K562 (cell line): Measurements from ENCODE around the gene CLEC4M. TPM values are rescaled to one million over a fixed set of nuclear protein-coding genes. Genes with fewer than 3 reads are reported as not detected.

Experiments used
- ATAC-seq: fragments of 200-7000 bp; cut with Tn5 transposase; 3 replicates; pipeline ENCODE4 v1.9.1; 2020; ENCODE audit warnings: moderate library complexity
- BruUV-seq: library from RNA; stranded (reverse); fragments of 400-500 nt; replicated peaks from 2 replicates; lab custom pipeline; 2021; lab: Mats Ljungman, UMichigan
- CTCF ChIA-PET: fragments of 300-600 bp; formaldehyde crosslinking; extraction: SDS; loops from one replicate; lab custom pipeline; 2021; ENCODE audit warnings: low intra/inter-chr PET ratio; lab: Yijun Ruan, JAX
- POLR2A ChIA-PET: fragments of 300-600, 350-650 bp; sonication (Branson Sonifier 250); formaldehyde crosslinking; extraction: SDS; loops from one replicate; lab custom pipeline; 2021; ENCODE audit warnings: antibody characterized with exemption, inconsistent platforms; lab: Yijun Ruan, JAX
- DNase-seq, 4 experiments: peaks; one replicate each; pipeline versions ENCODE4 v3.0.0 to v3.0.0-alpha.2; 2011 to 2018; ENCODE audit warnings: low spot score in 3 of 4, mixed read lengths in 3 of 4; ENCODE audit errors: extremely low read depth in 1 of 4
- FAIRE-seq: peaks from 2 replicates; lab custom pipeline; 2011; peaks lifted over from hg19 to GRCh38; lab: Jason Lieb, UNC
- H2AFZ ChIP-seq: 2 replicates; pipeline ENCODE4 v1.6.0; 2011; ENCODE audit warnings: low read depth, low read length, control low read depth, inconsistent platforms
- H3K27ac ChIP-seq: fragments of 200-600 bp; 3 replicates; pipeline ENCODE4 v1.8.0; 2011; ENCODE audit warnings: low read depth, mild to moderate bottlenecking, control low read depth, inconsistent platforms, low read length, moderate library complexity, mixed read lengths; ENCODE audit errors: extremely low read depth
- H3K27me3 ChIP-seq, 2 experiments: fragments of 300-600 bp in 1 of 2; 2 replicates in 1 of 2; 3 replicates in 1 of 2; pipeline versions ENCODE4 v1.6.0 to v1.8.0; 2011; ENCODE audit warnings: inconsistent platforms in 2 of 2, low read length in 2 of 2, mild to moderate bottlenecking in 1 of 2, mixed read lengths in 1 of 2, moderate library complexity in 1 of 2; ENCODE audit not compliant: control insufficient read depth in 2 of 2, insufficient read depth in 2 of 2
- H3K36me3 ChIP-seq: fragments of 300-600 bp; 3 replicates; pipeline ENCODE4 v1.8.0; 2011; ENCODE audit warnings: mild to moderate bottlenecking, low read length, inconsistent platforms; ENCODE audit not compliant: control insufficient read depth, insufficient read depth
- H3K4me1 ChIP-seq, 2 experiments: fragments of 200-600 bp in 1 of 2; replicated peaks in 1 of 2; 2 replicates in 1 of 2; 3 replicates in 1 of 2; pipeline versions ENCODE4 v1.5.1 to v1.8.0; 2011; ENCODE audit warnings: inconsistent platforms in 2 of 2, low read length in 2 of 2, mild to moderate bottlenecking in 1 of 2, mixed read lengths in 1 of 2, moderate library complexity in 1 of 2; ENCODE audit not compliant: control insufficient read depth in 2 of 2, insufficient read depth in 2 of 2
- H3K4me2 ChIP-seq: 2 replicates; pipeline ENCODE4 v1.6.1; 2011; ENCODE audit warnings: low read length, control low read depth, inconsistent platforms, mixed read lengths; ENCODE audit not compliant: insufficient read depth
- H3K4me3 ChIP-seq: fragments of 200-600 bp; sonication (generic), shearing (Covaris generic); 2 replicates; pipeline ENCODE4 v1.5.1; 2016; ENCODE audit warnings: control low read depth, inconsistent platforms
- H3K79me2 ChIP-seq: fragments of 200-600 bp; 3 replicates; pipeline ENCODE4 v1.8.0; 2011; ENCODE audit warnings: low read length, inconsistent platforms; ENCODE audit not compliant: control insufficient read depth, insufficient read depth
- H3K9ac ChIP-seq, 2 experiments: 2 replicates each; pipeline versions ENCODE4 v1.6.0 to v1.6.1; 2011; ENCODE audit warnings: low read depth in 2 of 2, low read length in 2 of 2, control low read depth in 1 of 2, inconsistent platforms in 1 of 2, mild to moderate bottlenecking in 1 of 2, mixed read lengths in 1 of 2; ENCODE audit not compliant: insufficient read depth in 1 of 2
- H3K9me1 ChIP-seq: one replicate; pipeline ENCODE4 v1.6.0; 2011; ENCODE audit warnings: inconsistent platforms, mild to moderate bottlenecking, low read length, moderate library complexity; ENCODE audit not compliant: control insufficient read depth, insufficient read depth
- H3K9me3 ChIP-seq: replicated peaks from 2 replicates; pipeline ENCODE4 v1.5.1; 2011; ENCODE audit warnings: low read depth, low read length, inconsistent platforms; ENCODE audit not compliant: control insufficient read depth, insufficient read depth
- H4K20me1 ChIP-seq: replicated peaks from 2 replicates; pipeline ENCODE4 v1.6.1; 2011; ENCODE audit warnings: low read length, inconsistent platforms, mixed read lengths; ENCODE audit not compliant: control insufficient read depth, insufficient read depth
- BCOR ChIP-seq: fragments of 450-650 bp; IDR thresholded peaks from 2 replicates; pipeline ENCODE4 v1.6.1; 2016
- ESRRB ChIP-seq: fragments of 250-450 bp; sonication (Bioruptor Pico); IDR thresholded peaks from 2 replicates; pipeline ENCODE4 v1.5.0; 2020; ENCODE audit warnings: mild to moderate bottlenecking, moderate library complexity, borderline replicate concordance
- KDM1A ChIP-seq, 2 experiments: fragments of 450-650 bp; IDR thresholded peaks; 2 replicates each; pipeline ENCODE4 v1.6.1; 2016; ENCODE audit warnings: mild to moderate bottlenecking in 2 of 2
- MEIS2 ChIP-seq: fragments of 450-650 bp; IDR thresholded peaks from 2 replicates; pipeline ENCODE4 v1.6.1; 2014; ENCODE audit warnings: mild to moderate bottlenecking; ENCODE audit not compliant: partially characterized antibody
- RBM25 ChIP-seq: fragments of 200-400 bp; formaldehyde crosslinking; IDR thresholded peaks from 2 replicates; pipeline ENCODE4 v1.6.1; 2018; ENCODE audit warnings: low read length, low read depth, moderate library complexity; ENCODE audit not compliant: severe bottlenecking
- SREBF2 ChIP-seq: sonication (generic); formaldehyde crosslinking; IDR thresholded peaks from 2 replicates; pipeline ENCODE4 v1.4.0; 2020; ENCODE audit warnings: mild to moderate bottlenecking, missing genetic modification reagents
- ZBED1 ChIP-seq: IDR thresholded peaks from 2 replicates; pipeline ENCODE4 v1.6.1; 2014
- WGBS: fragments of 100-300 bp; shearing (Covaris generic); methylation state at CpG from one replicate; pipeline ENCODE4 v1.1.6; 2016; ENCODE audit warnings: low coverage, mixed read lengths; ENCODE audit not compliant: insufficient coverage; ENCODE audit errors: missing lambda C conversion rate; 5-methylcytosine and 5-hydroxymethylcytosine counted together
- in situ Hi-C: fragments of 300-500 bp; cut with MboI; formaldehyde crosslinking; loops from 4 replicates; pipeline ENCODE4 v1.15.0; 2018; ENCODE audit warnings: inconsistent platforms, mixed read lengths
- intact Hi-C: fragments of 100-400 bp; cut with micrococcal nuclease; formaldehyde crosslinking; loops from 2 replicates; pipeline ENCODE4 v1.14.2; 2022
- polyA plus RNA-seq, 8 experiments: library from polyadenylated mRNA; depleted of rRNA in 4 of 8; stranded (reverse) in 5 of 8; unstranded in 3 of 8; fragments of >200 nt; fragmentation: Nextera tagmentation in 2 of 8; fragmentation: Illumina TruSeq in 1 of 8; extraction: Ambion mirVana in 2 of 8; extraction: Trizol in 1 of 8; gene quantifications; 2 replicates each; pipeline versions ENCODE4 v1.2.1 to v1.2.3, GENCODE V29; 2011 to 2014; ENCODE audit warnings: inconsistent platforms in 1 of 8, missing spikeins in 1 of 8
- total RNA-seq, 7 experiments: library from RNA; depleted of rRNA in 6 of 7; stranded (reverse); fragments of >200 nt in 6 of 7; fragmentation: Illumina TruSeq in 2 of 7; extraction: Trizol in 2 of 7; gene quantifications; 2 replicates each; pipeline versions ENCODE4 v1.2.1 to v1.2.3, GENCODE V29; 2011 to 2021; ENCODE audit warnings: low replicate concordance in 1 of 7
- TF ChIP-seq, protein P1 (sequence below): fragments of 450-650 bp; formaldehyde crosslinking; IDR thresholded peaks from 2 replicates; pipeline ENCODE4 v1.4.0; 2022; ENCODE audit warnings: missing genetic modification characterization

The CLEC4M gene
- total and polyA plus RNA-seq, 9 of the 15 experiments (the other 6 are each of a cell fraction or from before 2014, with no cell fraction given) = 0.08 to 0.18 TPM; not detected in 7

DNA sequence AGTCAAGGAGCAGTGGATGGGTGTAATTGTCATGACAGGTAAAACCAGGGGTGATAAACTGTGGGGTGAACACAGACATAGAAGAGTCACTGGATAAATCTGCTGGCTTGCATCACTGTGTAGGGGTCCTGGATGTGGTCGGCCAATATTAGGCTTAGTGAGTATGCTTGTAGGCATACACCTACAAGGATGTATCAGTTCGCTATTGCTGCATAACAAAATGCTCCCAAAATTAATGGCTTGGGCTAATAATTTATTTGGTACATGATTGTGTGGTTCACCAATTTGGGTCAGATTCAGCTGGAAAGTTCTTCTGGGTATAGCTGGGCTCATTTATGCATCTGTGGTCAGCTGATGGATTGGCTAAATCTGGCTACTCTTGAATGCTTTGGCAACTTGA lies 55.8 kb downstream of the CLEC4M start:
- no TSS peak for BruUV-seq
- FAIRE-seq = no peak
- in situ Hi-C loops = no loop called here

More for the DNA sequence above, 55.8 kb downstream of the CLEC4M start:
- no peaks in the 10 kb centered on the region for H3K79me2 ChIP-seq
- no peak overlapping the region for H3K27ac ChIP-seq
- WGBS = 0% methylated on average over 2 of the region's 2 CpGs
- peaks cover 0 to under 1% of the 10 kb centered on the region in 2 experiments; a peak in 2 of 5 replicates for H3K27me3 ChIP-seq
- H3K4me1 ChIP-seq = no peaks in the 10 kb centered on the region
- intact Hi-C loops = no loop called here
- no peaks in the 10 kb centered on the region for H3K36me3 ChIP-seq
- no peak overlapping the region for H3K9ac ChIP-seq
- H4K20me1 ChIP-seq = no peaks in the 10 kb centered on the region
- CTCF ChIA-PET = no interaction called here
- no peak overlapping the region for H3K4me2 ChIP-seq
- no peak overlapping the region for H3K4me3 ChIP-seq
- TF ChIP-seq ZBED1 (no peak), ESRRB (CRISPR knock-in tag) (no peak), BCOR (peak; percentile 40; the same call in 1 of the 2 replicates), RBM25 (peak; percentile 54), KDM1A (IDR thresholded peaks at IDR 0.05) (peak in 1 of 2 experiments; percentile 46; a peak in 1 of 4 replicates), SREBF2 (CRISPR knock-in tag) (no peak), MEIS2 (no peak)
- TF ChIP-seq, protein P1, sequence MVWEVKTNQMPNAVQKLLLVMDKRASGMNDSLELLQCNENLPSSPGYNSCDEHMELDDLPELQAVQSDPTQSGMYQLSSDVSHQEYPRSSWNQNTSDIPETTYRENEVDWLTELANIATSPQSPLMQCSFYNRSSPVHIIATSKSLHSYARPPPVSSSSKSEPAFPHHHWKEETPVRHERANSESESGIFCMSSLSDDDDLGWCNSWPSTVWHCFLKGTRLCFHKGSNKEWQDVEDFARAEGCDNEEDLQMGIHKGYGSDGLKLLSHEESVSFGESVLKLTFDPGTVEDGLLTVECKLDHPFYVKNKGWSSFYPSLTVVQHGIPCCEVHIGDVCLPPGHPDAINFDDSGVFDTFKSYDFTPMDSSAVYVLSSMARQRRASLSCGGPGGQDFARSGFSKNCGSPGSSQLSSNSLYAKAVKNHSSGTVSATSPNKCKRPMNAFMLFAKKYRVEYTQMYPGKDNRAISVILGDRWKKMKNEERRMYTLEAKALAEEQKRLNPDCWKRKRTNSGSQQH = no peak
- TF ChIP-seq, all 486 proteins: peak for 3
- no peaks in the 10 kb centered on the region for H3K9me3 ChIP-seq
- POLR2A ChIA-PET = interaction anchor here (1.1 kb wide), 1 partner anchor 133 kb away, joined by 3 read pairs; no protein-coding TSS in a partner anchor
- no peaks in the 10 kb centered on the region for H3K9me1 ChIP-seq
- H2AFZ ChIP-seq = no peak overlapping the region
- DNase-seq = no peak
- no peak for ATAC-seq

Other genes with a start within 250 kb of the CLEC4M start
Only the 7 nearest of the 23 such genes appear.
- not detected in 2 replicates for gene RETN, start 94.2 kb upstream of the CLEC4M start, total RNA-seq (2014; rRNA removed)
- not detected in 2 replicates for gene RETN, start 94.2 kb upstream of the CLEC4M start, total RNA-seq (2014; rRNA removed; fragmentation: Illumina TruSeq; extraction: Trizol)
- gene RETN, start 94.2 kb upstream of the CLEC4M start, total RNA-seq (2015; rRNA removed; fragmentation: Illumina TruSeq; extraction: Trizol) = not detected in 2 replicates
- gene RETN, start 94.2 kb upstream of the CLEC4M start, total RNA-seq (2021) = not detected in 2 replicates
- not detected in 2 replicates for gene RETN, start 94.2 kb upstream of the CLEC4M start, polyA plus RNA-seq (2011; rRNA removed)
- gene RETN, start 94.2 kb upstream of the CLEC4M start, polyA plus RNA-seq (2014; fragmentation: Illumina TruSeq; extraction: Trizol) = not detected in 2 replicates
- not detected for gene RETN, start 94.2 kb upstream of the CLEC4M start, polyA plus RNA-seq (2014; fragmentation: Nextera tagmentation; extraction: Ambion mirVana)
- not detected in 2 replicates for gene RETN, start 94.2 kb upstream of the CLEC4M start, polyA plus RNA-seq (2014; rRNA removed)
- gene MCEMP1, start 86.2 kb upstream of the CLEC4M start, total RNA-seq (2014; rRNA removed) = 0.18 and 0.37 TPM in 2 replicates
- 0.26 and 0.33 TPM in 2 replicates for gene MCEMP1, start 86.2 kb upstream of the CLEC4M start, total RNA-seq (2014; rRNA removed; fragmentation: Illumina TruSeq; extraction: Trizol)
- 0.08 and 0.11 TPM in 2 replicates for gene MCEMP1, start 86.2 kb upstream of the CLEC4M start, total RNA-seq (2015; rRNA removed; fragmentation: Illumina TruSeq; extraction: Trizol)
- gene MCEMP1, start 86.2 kb upstream of the CLEC4M start, total RNA-seq (2021) = 0.51 and 0.63 TPM in 2 replicates
- 0.79 and 1.8 TPM in 2 replicates for gene MCEMP1, start 86.2 kb upstream of the CLEC4M start, polyA plus RNA-seq (2011; rRNA removed)
- 0.49 and 0.68 TPM in 2 replicates for gene MCEMP1, start 86.2 kb upstream of the CLEC4M start, polyA plus RNA-seq (2014; fragmentation: Illumina TruSeq; extraction: Trizol)
- gene MCEMP1, start 86.2 kb upstream of the CLEC4M start, polyA plus RNA-seq (2014; fragmentation: Nextera tagmentation; extraction: Ambion mirVana) = under 1 TPM; 0.81 to 0.94 TPM
- gene MCEMP1, start 86.2 kb upstream of the CLEC4M start, polyA plus RNA-seq (2014; rRNA removed) = 0.49 and 0.65 TPM in 2 replicates
- 76.2 and 82.6 TPM in 2 replicates for gene TRAPPC5, start 82.4 kb upstream of the CLEC4M start, total RNA-seq (2014; rRNA removed)
- 0.99 and 2.7 TPM in 2 replicates for gene TRAPPC5, start 82.4 kb upstream of the CLEC4M start, total RNA-seq (2014; rRNA removed; fragmentation: Illumina TruSeq; extraction: Trizol)
- 40.9 and 42.0 TPM in 2 replicates for gene TRAPPC5, start 82.4 kb upstream of the CLEC4M start, total RNA-seq (2015; rRNA removed; fragmentation: Illumina TruSeq; extraction: Trizol)
- gene TRAPPC5, start 82.4 kb upstream of the CLEC4M start, total RNA-seq (2021) = 76.9 and 81.9 TPM in 2 replicates
- gene TRAPPC5, start 82.4 kb upstream of the CLEC4M start, polyA plus RNA-seq (2011; rRNA removed) = 29.3 and 56.7 TPM in 2 replicates
- gene TRAPPC5, start 82.4 kb upstream of the CLEC4M start, polyA plus RNA-seq (2014; fragmentation: Illumina TruSeq; extraction: Trizol) = 3.9 and 21.4 TPM in 2 replicates
- gene TRAPPC5, start 82.4 kb upstream of the CLEC4M start, polyA plus RNA-seq (2014; fragmentation: Nextera tagmentation; extraction: Ambion mirVana) = 1 to 10 TPM; 2.0 to 4.2 TPM
- gene TRAPPC5, start 82.4 kb upstream of the CLEC4M start, polyA plus RNA-seq (2014; rRNA removed) = 45.2 and 53.1 TPM in 2 replicates
- not detected in 2 replicates for gene FCER2, start 61.1 kb upstream of the CLEC4M start, total RNA-seq (2014; rRNA removed)
- not detected in 2 replicates for gene FCER2, start 61.1 kb upstream of the CLEC4M start, total RNA-seq (2014; rRNA removed; fragmentation: Illumina TruSeq; extraction: Trizol)
- gene FCER2, start 61.1 kb upstream of the CLEC4M start, total RNA-seq (2015; rRNA removed; fragmentation: Illumina TruSeq; extraction: Trizol) = not detected in 2 replicates
- gene FCER2, start 61.1 kb upstream of the CLEC4M start, total RNA-seq (2021) = 0.11 and 0.38 TPM in 2 replicates
- gene FCER2, start 61.1 kb upstream of the CLEC4M start, polyA plus RNA-seq (2011; rRNA removed) = not detected in 2 replicates
- not detected in 2 replicates for gene FCER2, start 61.1 kb upstream of the CLEC4M start, polyA plus RNA-seq (2014; fragmentation: Illumina TruSeq; extraction: Trizol)
- not detected for gene FCER2, start 61.1 kb upstream of the CLEC4M start, polyA plus RNA-seq (2014; fragmentation: Nextera tagmentation; extraction: Ambion mirVana)
- gene FCER2, start 61.1 kb upstream of the CLEC4M start, polyA plus RNA-seq (2014; rRNA removed) = not detected in 2 replicates
- gene CLEC4G, start 31.1 kb upstream of the CLEC4M start, total RNA-seq (2014; rRNA removed) = not detected in 2 replicates
- gene CLEC4G, start 31.1 kb upstream of the CLEC4M start, total RNA-seq (2014; rRNA removed; fragmentation: Illumina TruSeq; extraction: Trizol) = not detected in 2 replicates
- not detected in 2 replicates for gene CLEC4G, start 31.1 kb upstream of the CLEC4M start, total RNA-seq (2015; rRNA removed; fragmentation: Illumina TruSeq; extraction: Trizol)
- not detected in 2 replicates for gene CLEC4G, start 31.1 kb upstream of the CLEC4M start, total RNA-seq (2021)
- not detected in 2 replicates for gene CLEC4G, start 31.1 kb upstream of the CLEC4M start, polyA plus RNA-seq (2011; rRNA removed)
- not detected in 2 replicates for gene CLEC4G, start 31.1 kb upstream of the CLEC4M start, polyA plus RNA-seq (2014; fragmentation: Illumina TruSeq; extraction: Trizol)
- gene CLEC4G, start 31.1 kb upstream of the CLEC4M start, polyA plus RNA-seq (2014; fragmentation: Nextera tagmentation; extraction: Ambion mirVana) = not detected
- gene CLEC4G, start 31.1 kb upstream of the CLEC4M start, polyA plus RNA-seq (2014; rRNA removed) = not detected in 2 replicates
- not detected in 2 replicates for gene CD209, start 15.7 kb upstream of the CLEC4M start, total RNA-seq (2014; rRNA removed)
- gene CD209, start 15.7 kb upstream of the CLEC4M start, total RNA-seq (2014; rRNA removed; fragmentation: Illumina TruSeq; extraction: Trizol) = not detected in 2 replicates
- not detected in 2 replicates for gene CD209, start 15.7 kb upstream of the CLEC4M start, total RNA-seq (2015; rRNA removed; fragmentation: Illumina TruSeq; extraction: Trizol)
- gene CD209, start 15.7 kb upstream of the CLEC4M start, total RNA-seq (2021) = not detected in 2 replicates
- 0.01 TPM in 2 replicates for gene CD209, start 15.7 kb upstream of the CLEC4M start, polyA plus RNA-seq (2011; rRNA removed)
- not detected in 2 replicates for gene CD209, start 15.7 kb upstream of the CLEC4M start, polyA plus RNA-seq (2014; fragmentation: Illumina TruSeq; extraction: Trizol)
- gene CD209, start 15.7 kb upstream of the CLEC4M start, polyA plus RNA-seq (2014; fragmentation: Nextera tagmentation; extraction: Ambion mirVana) = not detected
- not detected in 2 replicates for gene CD209, start 15.7 kb upstream of the CLEC4M start, polyA plus RNA-seq (2014; rRNA removed)
- gene EVI5L, start 67.0 kb downstream of the CLEC4M start, total RNA-seq (2014; rRNA removed) = 1.0 and 1.1 TPM in 2 replicates
- gene EVI5L, start 67.0 kb downstream of the CLEC4M start, total RNA-seq (2014; rRNA removed; fragmentation: Illumina TruSeq; extraction: Trizol) = 0.13 and 0.76 TPM in 2 replicates
- gene EVI5L, start 67.0 kb downstream of the CLEC4M start, total RNA-seq (2015; rRNA removed; fragmentation: Illumina TruSeq; extraction: Trizol) = 0.53 and 0.69 TPM in 2 replicates
- 1.8 and 1.9 TPM in 2 replicates for gene EVI5L, start 67.0 kb downstream of the CLEC4M start, total RNA-seq (2021)
- gene EVI5L, start 67.0 kb downstream of the CLEC4M start, polyA plus RNA-seq (2011; rRNA removed) = 1.4 and 2.8 TPM in 2 replicates
- gene EVI5L, start 67.0 kb downstream of the CLEC4M start, polyA plus RNA-seq (2014; fragmentation: Illumina TruSeq; extraction: Trizol) = 1.5 TPM in 2 replicates
- not detected for gene EVI5L, start 67.0 kb downstream of the CLEC4M start, polyA plus RNA-seq (2014; fragmentation: Nextera tagmentation; extraction: Ambion mirVana)
- gene EVI5L, start 67.0 kb downstream of the CLEC4M start, polyA plus RNA-seq (2014; rRNA removed) = 1.00 and 1.2 TPM in 2 replicates